H1 (cell line): ENCODE results near the gene MRPL55. TPM values are rescaled to one million over a fixed set of nuclear protein-coding genes. Genes with fewer than 3 reads are reported as not detected.

Experiments used
- CTCF ChIA-PET: fragments of 300-600 bp; sonication (Branson Sonifier 250); formaldehyde crosslinking; loops from one replicate; lab custom pipeline; 2021; ENCODE audit not compliant: partially characterized antibody; lab: Charles Lee
- POLR2A ChIA-PET: fragments of 300-600 bp; sonication (Branson Sonifier 250); formaldehyde crosslinking; loops from one replicate; lab custom pipeline; 2021; ENCODE audit warnings: inconsistent platforms; ENCODE audit not compliant: partially characterized antibody; lab: Charles Lee
- DNase-seq, 2 experiments: peaks; one replicate each; pipeline versions ENCODE4 v3.0.0 to v3.0.0-alpha.2; 2010 to 2022; ENCODE audit warnings: low spot score in 2 of 2, low read depth in 1 of 2, mixed read lengths in 1 of 2
- FAIRE-seq: peaks from 2 replicates; lab custom pipeline; 2011; peaks lifted over from hg19 to GRCh38; lab: Jason Lieb, UNC
- H2AFZ ChIP-seq: 2 replicates; pipeline ENCODE4 v1.8.1; 2012; ENCODE audit warnings: low read length, inconsistent platforms
- H2AK5ac ChIP-seq: 2 replicates; pipeline ENCODE4 v1.6.1; 2013; ENCODE audit warnings: low read depth, low read length
- H2BK120ac ChIP-seq: replicated peaks from 2 replicates; pipeline ENCODE3; 2013; ENCODE audit warnings: low read depth, low read length, inconsistent platforms
- H2BK12ac ChIP-seq: 2 replicates; pipeline ENCODE4 v1.6.1; 2013; ENCODE audit warnings: low read depth, low read length
- H2BK15ac ChIP-seq: 2 replicates; pipeline ENCODE4 v1.6.1; 2013; ENCODE audit warnings: low read length
- H2BK20ac ChIP-seq: 2 replicates; pipeline ENCODE4 v1.6.1; 2013; ENCODE audit warnings: low read length
- H2BK5ac ChIP-seq: 2 replicates; pipeline ENCODE4 v1.6.1; 2013; ENCODE audit warnings: low read depth, low read length
- H3K14ac ChIP-seq: 2 replicates; pipeline ENCODE4 v1.6.1; 2013; ENCODE audit warnings: inconsistent platforms; ENCODE audit not compliant: insufficient read length
- H3K18ac ChIP-seq: 2 replicates; pipeline ENCODE4 v1.6.1; 2013; ENCODE audit warnings: low read length; ENCODE audit errors: extremely low read depth
- H3K23ac ChIP-seq: 2 replicates; pipeline ENCODE4 v1.6.1; 2013; ENCODE audit warnings: inconsistent platforms; ENCODE audit not compliant: insufficient read length
- H3K23me2 ChIP-seq: 2 replicates; pipeline ENCODE4 v1.6.1; 2013; ENCODE audit warnings: low read depth, low read length
- H3K27ac ChIP-seq: 2 replicates; pipeline ENCODE4 v1.6.1; 2011; ENCODE audit warnings: low read depth, low read length, inconsistent platforms
- H3K27me3 ChIP-seq, 4 experiments: replicated peaks in 1 of 4; 1 replicate in 1 of 4; 2 replicates in 3 of 4; pipeline versions ENCODE4 v1.6.1 to v1.8.1; 2011 to 2013; ENCODE audit warnings: low read length in 3 of 4, mild to moderate bottlenecking in 3 of 4, inconsistent platforms in 2 of 4, mixed read lengths in 2 of 4, moderate library complexity in 1 of 4; ENCODE audit not compliant: control insufficient read depth in 3 of 4, insufficient read depth in 3 of 4; ENCODE audit errors: extremely low read depth in 1 of 4
- H3K36me3 ChIP-seq, 4 experiments: 2 replicates each; pipeline versions ENCODE4 v1.6.1 to v1.8.1; 2011 to 2013; ENCODE audit warnings: mild to moderate bottlenecking in 4 of 4, low read length in 3 of 4, moderate library complexity in 2 of 4, control low read depth in 1 of 4, inconsistent platforms in 1 of 4; ENCODE audit not compliant: insufficient read depth in 4 of 4, control insufficient read depth in 2 of 4
- H3K4ac ChIP-seq: replicated peaks from 2 replicates; pipeline ENCODE3; 2013; ENCODE audit warnings: low read length, low read depth, mixed read lengths, inconsistent platforms; ENCODE audit not compliant: insufficient read length
- H3K4me1 ChIP-seq, 4 experiments: replicated peaks in 1 of 4; 1 replicate in 1 of 4; 2 replicates in 3 of 4; pipeline versions ENCODE4 v1.6.1 to v1.8.1; 2011 to 2013; ENCODE audit warnings: low read length in 3 of 4, inconsistent platforms in 2 of 4, mixed read lengths in 1 of 4; ENCODE audit not compliant: insufficient read depth in 4 of 4, control insufficient read depth in 3 of 4
- H3K4me2 ChIP-seq, 2 experiments: 2 replicates each; pipeline versions ENCODE4 v1.6.1 to v1.8.1; 2011 to 2013; ENCODE audit warnings: low read depth in 2 of 2, low read length in 2 of 2, control low read depth in 1 of 2, inconsistent platforms in 1 of 2, mild to moderate bottlenecking in 1 of 2; ENCODE audit not compliant: insufficient read depth in 1 of 2
- H3K4me3 ChIP-seq, 4 experiments: fragments of 200-600, 300-600 bp in 1 of 4; sonication (generic), shearing (Covaris generic), sonication (Bioruptor Twin) in 1 of 4; 2 replicates each; pipeline versions ENCODE4 v1.5.1 to v1.8.1; 2011 to 2016; ENCODE audit warnings: low read length in 4 of 4, low read depth in 3 of 4, control low read depth in 2 of 4, inconsistent platforms in 2 of 4, mild to moderate bottlenecking in 2 of 4, mixed read lengths in 1 of 4, moderate library complexity in 1 of 4; ENCODE audit not compliant: insufficient read depth in 2 of 4; ENCODE audit errors: extremely low read depth in 1 of 4
- H3K56ac ChIP-seq: replicated peaks from 2 replicates; pipeline ENCODE3; 2013; ENCODE audit warnings: low read depth, mild to moderate bottlenecking, mixed read lengths, low read length, inconsistent platforms; ENCODE audit not compliant: insufficient read length
- H3K79me1 ChIP-seq: 2 replicates; pipeline ENCODE4 v1.6.1; 2013; ENCODE audit warnings: low read depth, low read length, control low read depth
- H3K79me2 ChIP-seq, 2 experiments: 2 replicates each; pipeline versions ENCODE4 v1.6.1 to v1.8.1; 2012 to 2013; ENCODE audit warnings: low read length in 2 of 2, mild to moderate bottlenecking in 2 of 2, inconsistent platforms in 1 of 2; ENCODE audit not compliant: insufficient read depth in 2 of 2, control insufficient read depth in 1 of 2
- H3K9ac ChIP-seq, 4 experiments: replicated peaks in 1 of 4; 1 replicate in 1 of 4; 2 replicates in 3 of 4; pipeline versions ENCODE4 v1.6.1 to v1.8.1; 2011 to 2013; ENCODE audit warnings: low read depth in 3 of 4, low read length in 3 of 4, control low read depth in 2 of 4, mild to moderate bottlenecking in 2 of 4, moderate library complexity in 2 of 4, inconsistent platforms in 1 of 4; ENCODE audit errors: extremely low read depth in 1 of 4
- H3K9me3 ChIP-seq, 2 experiments: 2 replicates each; pipeline versions ENCODE4 v1.6.1 to v1.8.1; 2012 to 2013; ENCODE audit warnings: mild to moderate bottlenecking in 2 of 2, moderate library complexity in 2 of 2, control low read depth in 1 of 2, inconsistent platforms in 1 of 2, low read depth in 1 of 2, low read length in 1 of 2, mixed read lengths in 1 of 2; ENCODE audit not compliant: insufficient read depth in 2 of 2
- H4K20me1 ChIP-seq, 2 experiments: replicated peaks in 1 of 2; 2 replicates each; pipeline versions ENCODE3 to v1.8.1; 2011 to 2013; ENCODE audit warnings: inconsistent platforms in 2 of 2, low read length in 2 of 2, mild to moderate bottlenecking in 1 of 2; ENCODE audit not compliant: insufficient read depth in 2 of 2, control insufficient read depth in 1 of 2
- H4K5ac ChIP-seq: 2 replicates; pipeline ENCODE4 v1.6.1; 2013; ENCODE audit warnings: low read length, low read depth, mixed read lengths, inconsistent platforms; ENCODE audit not compliant: insufficient read length
- H4K8ac ChIP-seq: 2 replicates; pipeline ENCODE4 v1.8.0; 2013; ENCODE audit warnings: mild to moderate bottlenecking, moderate library complexity, low read length, inconsistent platforms; ENCODE audit not compliant: insufficient read depth; ENCODE audit errors: extremely low read depth
- H4K91ac ChIP-seq: replicated peaks from 2 replicates; pipeline ENCODE3; 2013; ENCODE audit warnings: low read length, mixed read lengths, inconsistent platforms; ENCODE audit not compliant: insufficient read length
- ASH2L ChIP-seq: fragments of 200-600, 300-600 bp; sonication (generic); IDR thresholded peaks from one replicate; pipeline ENCODE4 v1.7.1; 2017; ENCODE audit warnings: low read length
- CBX5 ChIP-seq: fragments of 300-800, 300-1000 bp; sonication (generic); IDR thresholded peaks from 2 replicates; pipeline ENCODE4 v1.7.1; 2016; ENCODE audit warnings: antibody characterized with exemption, low read length, low read depth
- HDAC2 ChIP-seq, 2 experiments: fragments of 300-600 bp in 1 of 2; sonication (generic) in 1 of 2; IDR thresholded peaks; 2 replicates each; pipeline ENCODE4 v1.6.1; 2011 to 2012; ENCODE audit warnings: low read depth in 2 of 2, low read length in 2 of 2, mild to moderate bottlenecking in 2 of 2, moderate library complexity in 2 of 2, borderline replicate concordance in 1 of 2, inconsistent platforms in 1 of 2
- NRF1 ChIP-seq: IDR thresholded peaks from 2 replicates; pipeline ENCODE4 v1.6.1; 2011; ENCODE audit warnings: mild to moderate bottlenecking, low read depth, low read length, improper control_type of control experiment
- PHF8 ChIP-seq: fragments of 200-600 bp; sonication (generic); conservative IDR thresholded peaks from 2 replicates; pipeline ENCODE4 v1.7.1; 2012; ENCODE audit warnings: low read depth, mild to moderate bottlenecking, inconsistent platforms, low read length, moderate library complexity
- SP2 ChIP-seq: IDR thresholded peaks from 2 replicates; pipeline ENCODE4 v1.6.1; 2012; ENCODE audit warnings: mild to moderate bottlenecking, low read length, inconsistent platforms
- SP4 ChIP-seq: IDR thresholded peaks from 2 replicates; pipeline ENCODE4 v1.6.1; 2012; ENCODE audit warnings: low read length, inconsistent platforms
- TBP ChIP-seq: IDR thresholded peaks from 2 replicates; pipeline ENCODE4 v1.6.1; 2011; ENCODE audit warnings: low read depth, low read length, improper control_type of control experiment
- ZNF274 ChIP-seq: IDR thresholded peaks from 2 replicates; pipeline ENCODE4 v1.7.0; 2012; ENCODE audit warnings: low read length, borderline replicate concordance; ENCODE audit errors: extremely low read depth
- WGBS, 2 experiments: shearing (Covaris generic) in 1 of 2; methylation state at CpG; one replicate each; pipeline versions ENCODE4 v1.1.6 to v1.1.7; 2013 to 2015; ENCODE audit warnings: low lambda C conversion rate in 2 of 2, mixed read lengths in 2 of 2, inconsistent platforms in 1 of 2, low coverage in 1 of 2, missing lambda C conversion rate in 1 of 2; ENCODE audit not compliant: insufficient replicate concordance in 2 of 2, insufficient coverage in 1 of 2, insufficient read length in 1 of 2; ENCODE audit errors: extremely low coverage in 1 of 2, missing lambda C conversion rate in 1 of 2; 5-methylcytosine and 5-hydroxymethylcytosine counted together
- polyA plus RNA-seq, 7 experiments: library from polyadenylated mRNA; depleted of rRNA in 3 of 7; stranded (reverse) in 5 of 7; unstranded in 2 of 7; fragments of >200 nt in 5 of 7; fragments of 200-250 nt in 2 of 7; gene quantifications; 1 replicate in 5 of 7; 2 replicates in 1 of 7; 4 replicates in 1 of 7; pipeline versions ENCODE4 v1.2.1 to v1.2.3, GENCODE V29; 2011 to 2013; ENCODE audit warnings: missing spikeins in 2 of 7, mixed read lengths in 2 of 7
- total RNA-seq: library from RNA; stranded (reverse); fragmentation: NEBNext Ultra II Directional; extraction: Animal tissue kit (Norgen Biotek cat#: 25700); gene quantifications from 2 replicates; pipeline ENCODE4 v1.2.1, GENCODE V29; 2021
- TF ChIP-seq, protein P1 (sequence below): IDR thresholded peaks from 2 replicates; pipeline ENCODE4 v1.6.1; 2011; ENCODE audit warnings: low read length, improper control_type of control experiment
- TF ChIP-seq, protein P2 (sequence below): IDR thresholded peaks from 2 replicates; pipeline ENCODE4 v1.6.1; 2011; ENCODE audit warnings: low read depth, mild to moderate bottlenecking, low read length; ENCODE audit not compliant: insufficient read depth

MRPL55 gene
- total and polyA plus RNA-seq, 2 of the 8 experiments (the other 6 are each of a cell fraction or from before 2014, with no cell fraction given): 59.0 to 244 TPM

DNA sequence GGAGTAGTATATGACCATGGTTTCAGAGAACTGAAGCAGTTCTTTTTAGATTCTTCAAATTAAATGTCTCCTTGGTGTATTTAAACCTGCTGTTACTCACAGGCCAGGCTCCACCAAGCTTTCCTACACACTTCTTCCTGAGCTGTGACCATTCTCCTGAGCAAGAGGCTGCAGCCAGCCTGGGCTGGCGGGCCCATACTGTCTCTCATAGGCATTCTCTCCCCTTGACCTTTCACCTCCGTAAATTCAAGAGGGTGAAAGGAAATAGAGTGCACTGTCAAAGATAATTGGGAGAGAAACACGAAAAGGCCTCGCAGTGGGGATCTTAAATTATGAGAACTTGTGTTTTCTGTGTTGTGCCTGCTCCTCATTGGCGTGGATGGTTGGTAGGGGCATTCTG is 24.3 kb downstream of the MRPL55 start:
- no peak overlapping the region for H3K4ac ChIP-seq
- WGBS, 2 experiments: 90% methylated on average over 5 of the region's 5 CpGs; no CpG with 5 or more reads in 1 of the 2 experiments
- H3K27me3 ChIP-seq: peaks cover 0 to 3% (median 2%) of the 10 kb centered on the region in 4 experiments; a peak in 3 of 7 replicates
- no peak overlapping the region for H2AK5ac ChIP-seq
- peaks cover 15% of the 10 kb centered on the region for H3K23me2 ChIP-seq
- TF ChIP-seq HDAC2 (IDR thresholded peaks at IDR 0.05; ENCODE audit: borderline replicate concordance in 1 of 2, low read depth in 2 of 2, low read length in 2 of 2) (no peak), CBX5 (no peak), NRF1 (no peak), TBP (no peak), ASH2L (no peak), SP2 (no peak), PHF8 (no peak), ZNF274 (no peak), SP4 (no peak)
- TF ChIP-seq, protein P1, sequence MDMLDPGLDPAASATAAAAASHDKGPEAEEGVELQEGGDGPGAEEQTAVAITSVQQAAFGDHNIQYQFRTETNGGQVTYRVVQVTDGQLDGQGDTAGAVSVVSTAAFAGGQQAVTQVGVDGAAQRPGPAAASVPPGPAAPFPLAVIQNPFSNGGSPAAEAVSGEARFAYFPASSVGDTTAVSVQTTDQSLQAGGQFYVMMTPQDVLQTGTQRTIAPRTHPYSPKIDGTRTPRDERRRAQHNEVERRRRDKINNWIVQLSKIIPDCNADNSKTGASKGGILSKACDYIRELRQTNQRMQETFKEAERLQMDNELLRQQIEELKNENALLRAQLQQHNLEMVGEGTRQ: no peak
- TF ChIP-seq, protein P2, sequence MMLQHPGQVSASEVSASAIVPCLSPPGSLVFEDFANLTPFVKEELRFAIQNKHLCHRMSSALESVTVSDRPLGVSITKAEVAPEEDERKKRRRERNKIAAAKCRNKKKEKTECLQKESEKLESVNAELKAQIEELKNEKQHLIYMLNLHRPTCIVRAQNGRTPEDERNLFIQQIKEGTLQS: no peak
- DNase-seq (no peak), FAIRE-seq (no peak)
- no peak overlapping the region for H2BK5ac ChIP-seq
- H2BK20ac ChIP-seq: no peak overlapping the region
- no peak overlapping the region for H3K14ac ChIP-seq
- no peaks in the 10 kb centered on the region for H3K36me3 ChIP-seq
- peak overlapping the region; percentile 73 to 92; a peak in 2 of 4 replicates for H3K4me2 ChIP-seq
- H4K8ac ChIP-seq: no peak overlapping the region
- H3K4me1 ChIP-seq: peaks cover 7 to 22% (median 10%) of the 10 kb centered on the region in 4 experiments
- no peak overlapping the region for H3K23ac ChIP-seq
- no peak overlapping the region for H3K56ac ChIP-seq
- H3K18ac ChIP-seq: no peak overlapping the region
- no peak overlapping the region for H2BK15ac ChIP-seq
- no peak overlapping the region for H3K27ac ChIP-seq
- H4K5ac ChIP-seq: no peak overlapping the region
- H3K9me3 ChIP-seq: no peaks in the 10 kb centered on the region
- H3K4me3 ChIP-seq: peak overlapping the region in 1 of 4 experiments; percentile 99; a peak in 1 of 8 replicates
- peaks cover 22% of the 10 kb centered on the region for H3K79me1 ChIP-seq
- H4K20me1 ChIP-seq: peaks cover 48 to 63% of the 10 kb centered on the region in 2 experiments
- no peak overlapping the region for H2AFZ ChIP-seq
- H3K9ac ChIP-seq: no peak overlapping the region
- no peak overlapping the region for H4K91ac ChIP-seq
- no peak overlapping the region for H2BK120ac ChIP-seq
- H3K79me2 ChIP-seq: peaks cover 69 to 71% of the 10 kb centered on the region in 2 experiments
- POLR2A ChIA-PET: interaction anchor here (2.2 to 4.3 kb wide), 3 partner anchors 8 to 21 kb away, joined by 7 to 27 read pairs (median 11); no protein-coding TSS in a partner anchor
- no peak overlapping the region for H2BK12ac ChIP-seq
- CTCF ChIA-PET: interaction anchor here (1.3 to 2.2 kb wide), 3 partner anchors 8 to 85 kb away, joined by 3 to 8 read pairs (median 7); no protein-coding TSS in a partner anchor
